Measurements from ENCODE around the gene CDH5. TPM values are rescaled to one million over a fixed set of nuclear protein-coding genes. Genes with fewer than 3 reads are reported as not detected.

Gene CDH5
- total RNA-seq, 4 donors from 2014 or later, result 6.0 to 18.1 (median 6.8) TPM

- no peak for DNase-seq
- 63 to 82% methylated on average over 2 to 11 of the region's 11 CpGs for WGBS, 2 donors (ENCODE audit: low coverage in 1 of 2)
- TF ChIP-seq EP300 (IDR thresholded peaks at IDR 0.05; ENCODE audit: low read depth), result no peak
- TF ChIP-seq POLR2A (IDR thresholded peaks at IDR 0.05), result no peak
- TF ChIP-seq CTCF (IDR thresholded peaks at IDR 0.05), result no peak
- no peak for TF ChIP-seq POLR2AphosphoS5 (IDR thresholded peaks at IDR 0.05)
- no peaks in the 10 kb centered on the region for H3K36me3 ChIP-seq
- no peak overlapping the region for H3K4me3 ChIP-seq
- peaks cover 9% of the 10 kb centered on the region for H3K27me3 ChIP-seq
- in situ Hi-C loops (cut with MboI; ENCODE audit: low pct_ligation_motif_present in 1 of 4, low pct_unique_long_range_greater_than_20kb in 1 of 4, low sequenced_read_pairs in 3 of 4) (loop anchor here (10.0 to 25.0 kb wide), 6 partner anchors 83 to 461 kb away; partner anchors contain the start of genes CMTM3 (in 2 of the 4) and CMTM2 (in 1 of the 4)), intact Hi-C loops (cut with DNase I; ENCODE audit: low total_unique reads) (loop anchor here (10.0 kb wide), 1 partner anchor 203 kb away; the partner anchor contains the start of gene CMTM3)
- no peaks in the 10 kb centered on the region for H3K9me3 ChIP-seq
- H3K27ac ChIP-seq, result no peak overlapping the region
- H3K4me1 ChIP-seq, result peaks cover 0 to 1% (median under 1%) of the 10 kb centered on the region in 4 donors
Measured at GRCh38 chr16:66401610-66402009, 35.1 kb downstream of the CDH5 start.

DNA sequence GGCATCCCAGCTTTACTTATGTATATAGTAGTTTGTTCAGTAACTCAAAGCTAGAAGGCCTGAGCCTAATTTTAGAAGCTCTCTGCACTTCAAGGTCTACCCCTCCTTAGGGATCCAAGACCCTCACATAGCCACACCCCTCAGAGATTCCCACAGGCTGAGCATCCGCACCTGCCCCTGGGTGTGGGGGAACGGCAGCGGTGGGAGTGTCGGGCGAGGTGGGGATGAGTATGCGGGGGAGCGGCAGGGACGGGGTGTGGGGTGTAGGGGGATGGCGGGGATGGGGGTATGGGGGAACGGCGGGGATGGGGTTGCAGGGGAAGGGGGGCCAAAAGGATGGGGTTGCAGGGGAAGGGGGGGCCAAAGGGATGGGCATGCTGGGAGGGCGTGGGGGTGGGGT, 35.7 kb downstream of the CDH5 start:
- DNase-seq, result no peak
- TF ChIP-seq POLR2AphosphoS5 (IDR thresholded peaks at IDR 0.05) (no peak), EP300 (IDR thresholded peaks at IDR 0.05; ENCODE audit: low read depth) (no peak), POLR2A (IDR thresholded peaks at IDR 0.05) (no peak)
- Histone ChIP-seq H3K36me3 (no peaks in the 10 kb centered on the region), H3K4me1 (peaks cover 3 to 6% (median 5%) of the 10 kb centered on the region in 4 donors), H3K27ac (no peak overlapping the region), H3K9me3 (no peaks in the 10 kb centered on the region), H3K27me3 (peaks cover 9% of the 10 kb centered on the region), H3K4me3 (no peak overlapping the region)
- intact Hi-C loops (cut with DNase I; ENCODE audit: low total_unique reads) (loop anchor here (10.0 kb wide), 1 partner anchor 203 kb away; the partner anchor contains the start of gene CMTM3), in situ Hi-C loops (cut with MboI; ENCODE audit: low pct_ligation_motif_present in 1 of 4, low pct_unique_long_range_greater_than_20kb in 1 of 4, low sequenced_read_pairs in 3 of 4) (loop anchor here (10.0 to 25.0 kb wide), 6 partner anchors 83 to 460 kb away; partner anchors contain the start of genes CMTM3 (in 2 of the 4) and CMTM2 (in 1 of the 4))
- WGBS, 2 donors (ENCODE audit: low coverage in 1 of 2), result 80 to 83% methylated on average over 1 to 10 of the region's 12 CpGs

DNA sequence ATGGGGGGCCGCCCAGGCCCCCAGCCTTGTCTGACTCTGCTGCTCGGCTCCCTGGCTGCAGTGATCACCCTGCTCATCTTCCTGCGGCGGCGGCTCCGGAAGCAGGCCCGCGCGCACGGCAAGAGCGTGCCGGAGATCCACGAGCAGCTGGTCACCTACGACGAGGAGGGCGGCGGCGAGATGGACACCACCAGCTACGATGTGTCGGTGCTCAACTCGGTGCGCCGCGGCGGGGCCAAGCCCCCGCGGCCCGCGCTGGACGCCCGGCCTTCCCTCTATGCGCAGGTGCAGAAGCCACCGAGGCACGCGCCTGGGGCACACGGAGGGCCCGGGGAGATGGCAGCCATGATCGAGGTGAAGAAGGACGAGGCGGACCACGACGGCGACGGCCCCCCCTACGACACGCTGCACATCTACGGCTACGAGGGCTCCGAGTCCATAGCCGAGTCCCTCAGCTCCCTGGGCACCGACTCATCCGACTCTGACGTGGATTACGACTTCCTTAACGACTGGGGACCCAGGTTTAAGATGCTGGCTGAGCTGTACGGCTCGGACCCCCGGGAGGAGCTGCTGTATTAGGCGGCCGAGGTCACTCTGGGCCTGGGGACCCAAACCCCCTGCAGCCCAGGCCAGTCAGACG, 36.2 kb downstream of the CDH5 start:
- Histone ChIP-seq H3K27me3 (peaks cover 9% of the 10 kb centered on the region), H3K4me3 (no peak overlapping the region), H3K9me3 (no peaks in the 10 kb centered on the region), H3K4me1 (peaks cover 3 to 9% (median 5%) of the 10 kb centered on the region in 4 donors), H3K27ac (no peak overlapping the region), H3K36me3 (no peaks in the 10 kb centered on the region)
- DNase-seq, result no peak
- in situ Hi-C loops (cut with MboI; ENCODE audit: low pct_ligation_motif_present in 1 of 4, low pct_unique_long_range_greater_than_20kb in 1 of 4, low sequenced_read_pairs in 3 of 4) (loop anchor here (10.0 to 25.0 kb wide), 6 partner anchors 82 to 460 kb away; partner anchors contain the start of genes CMTM3 (in 2 of the 4) and CMTM2 (in 1 of the 4)), intact Hi-C loops (cut with DNase I; ENCODE audit: low total_unique reads) (loop anchor here (10.0 kb wide), 1 partner anchor 202 kb away; the partner anchor contains the start of gene CMTM3)
- TF ChIP-seq POLR2A (IDR thresholded peaks at IDR 0.05), result no peak
- TF ChIP-seq EP300 (IDR thresholded peaks at IDR 0.05; ENCODE audit: low read depth), result no peak
- TF ChIP-seq CTCF (IDR thresholded peaks at IDR 0.05), result no peak
- TF ChIP-seq POLR2AphosphoS5 (IDR thresholded peaks at IDR 0.05), result no peak
- WGBS, 2 donors (ENCODE audit: low coverage in 1 of 2), result 40 to 85% methylated on average over 1 to 61 of the region's 61 CpGs

DNA sequence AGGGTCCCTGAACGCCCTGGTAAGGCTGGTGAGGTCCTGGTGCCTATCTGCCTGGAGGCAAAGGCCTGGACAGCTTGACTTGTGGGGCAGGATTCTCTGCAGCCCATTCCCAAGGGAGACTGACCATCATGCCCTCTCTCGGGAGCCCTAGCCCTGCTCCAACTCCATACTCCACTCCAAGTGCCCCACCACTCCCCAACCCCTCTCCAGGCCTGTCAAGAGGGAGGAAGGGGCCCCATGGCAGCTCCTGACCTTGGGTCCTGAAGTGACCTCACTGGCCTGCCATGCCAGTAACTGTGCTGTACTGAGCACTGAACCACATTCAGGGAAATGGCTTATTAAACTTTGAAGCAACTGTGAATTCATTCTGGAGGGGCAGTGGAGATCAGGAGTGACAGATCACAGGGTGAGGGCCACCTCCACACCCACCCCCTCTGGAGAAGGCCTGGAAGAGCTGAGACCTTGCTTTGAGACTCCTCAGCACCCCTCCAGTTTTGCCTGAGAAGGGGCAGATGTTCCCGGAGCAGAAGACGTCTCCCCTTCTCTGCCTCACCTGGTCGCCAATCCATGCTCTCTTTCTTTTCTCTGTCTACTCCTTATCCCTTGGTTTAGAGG, 37.1 kb downstream of the CDH5 start:
- in situ Hi-C loops (cut with MboI; ENCODE audit: low pct_ligation_motif_present in 1 of 4, low pct_unique_long_range_greater_than_20kb in 1 of 4, low sequenced_read_pairs in 3 of 4) (loop anchor here (10.0 to 25.0 kb wide), 6 partner anchors 81 to 459 kb away; partner anchors contain the start of genes CMTM3 (in 2 of the 4) and CMTM2 (in 1 of the 4)), intact Hi-C loops (cut with DNase I; ENCODE audit: low total_unique reads) (loop anchor here (10.0 kb wide), 1 partner anchor 201 kb away; the partner anchor contains the start of gene CMTM3)
- H3K9me3 ChIP-seq, result no peaks in the 10 kb centered on the region
- DNase-seq, result no peak
- H3K27ac ChIP-seq, result no peak overlapping the region
- H3K4me1 ChIP-seq, result peaks cover 3 to 18% (median 7%) of the 10 kb centered on the region in 4 donors
- WGBS, 2 donors (ENCODE audit: low coverage in 1 of 2), result 66 to 93% methylated on average over 3 to 5 of the region's 5 CpGs
- TF ChIP-seq EP300 (IDR thresholded peaks at IDR 0.05; ENCODE audit: low read depth), result no peak
- no peak for TF ChIP-seq POLR2A (IDR thresholded peaks at IDR 0.05)
- no peak for TF ChIP-seq CTCF (IDR thresholded peaks at IDR 0.05)
- TF ChIP-seq POLR2AphosphoS5 (IDR thresholded peaks at IDR 0.05), result no peak
- peaks cover 9% of the 10 kb centered on the region for H3K27me3 ChIP-seq
- no peak overlapping the region for H3K4me3 ChIP-seq
- H3K36me3 ChIP-seq, result no peaks in the 10 kb centered on the region

All from transverse colon (tissue), 4 donors.